22Rv1 (cell line): ENCODE measurements around the gene P2RY2.

Experiments
- ZFX ChIP-seq: fragments of 450-650 bp; IDR thresholded peaks from 2 replicates; pipeline ENCODE4 v1.6.1; 2017; ENCODE audit warnings: antibody characterized with exemption, borderline replicate concordance
- TF ChIP-seq, protein P1 (sequence below): fragments of 450-650 bp; IDR thresholded peaks from 2 replicates; pipeline ENCODE4 v1.5.1; 2017; ENCODE audit warnings: mild to moderate bottlenecking

GRCh38 chr11:73273222-73273895 lies 55.3 kb downstream of the P2RY2 start:
- TF ChIP-seq, protein P1, sequence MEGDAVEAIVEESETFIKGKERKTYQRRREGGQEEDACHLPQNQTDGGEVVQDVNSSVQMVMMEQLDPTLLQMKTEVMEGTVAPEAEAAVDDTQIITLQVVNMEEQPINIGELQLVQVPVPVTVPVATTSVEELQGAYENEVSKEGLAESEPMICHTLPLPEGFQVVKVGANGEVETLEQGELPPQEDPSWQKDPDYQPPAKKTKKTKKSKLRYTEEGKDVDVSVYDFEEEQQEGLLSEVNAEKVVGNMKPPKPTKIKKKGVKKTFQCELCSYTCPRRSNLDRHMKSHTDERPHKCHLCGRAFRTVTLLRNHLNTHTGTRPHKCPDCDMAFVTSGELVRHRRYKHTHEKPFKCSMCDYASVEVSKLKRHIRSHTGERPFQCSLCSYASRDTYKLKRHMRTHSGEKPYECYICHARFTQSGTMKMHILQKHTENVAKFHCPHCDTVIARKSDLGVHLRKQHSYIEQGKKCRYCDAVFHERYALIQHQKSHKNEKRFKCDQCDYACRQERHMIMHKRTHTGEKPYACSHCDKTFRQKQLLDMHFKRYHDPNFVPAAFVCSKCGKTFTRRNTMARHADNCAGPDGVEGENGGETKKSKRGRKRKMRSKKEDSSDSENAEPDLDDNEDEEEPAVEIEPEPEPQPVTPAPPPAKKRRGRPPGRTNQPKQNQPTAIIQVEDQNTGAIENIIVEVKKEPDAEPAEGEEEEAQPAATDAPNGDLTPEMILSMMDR, result no peak
- TF ChIP-seq ZFX, result no peak
